Measurements from ENCODE around the gene EXOC1. TPM values are rescaled to one million over a fixed set of nuclear protein-coding genes. Genes with fewer than 3 reads are reported as not detected.

The EXOC1 gene
- total RNA-seq, 1 donor from 2014 or later = 102 TPM

DNA sequence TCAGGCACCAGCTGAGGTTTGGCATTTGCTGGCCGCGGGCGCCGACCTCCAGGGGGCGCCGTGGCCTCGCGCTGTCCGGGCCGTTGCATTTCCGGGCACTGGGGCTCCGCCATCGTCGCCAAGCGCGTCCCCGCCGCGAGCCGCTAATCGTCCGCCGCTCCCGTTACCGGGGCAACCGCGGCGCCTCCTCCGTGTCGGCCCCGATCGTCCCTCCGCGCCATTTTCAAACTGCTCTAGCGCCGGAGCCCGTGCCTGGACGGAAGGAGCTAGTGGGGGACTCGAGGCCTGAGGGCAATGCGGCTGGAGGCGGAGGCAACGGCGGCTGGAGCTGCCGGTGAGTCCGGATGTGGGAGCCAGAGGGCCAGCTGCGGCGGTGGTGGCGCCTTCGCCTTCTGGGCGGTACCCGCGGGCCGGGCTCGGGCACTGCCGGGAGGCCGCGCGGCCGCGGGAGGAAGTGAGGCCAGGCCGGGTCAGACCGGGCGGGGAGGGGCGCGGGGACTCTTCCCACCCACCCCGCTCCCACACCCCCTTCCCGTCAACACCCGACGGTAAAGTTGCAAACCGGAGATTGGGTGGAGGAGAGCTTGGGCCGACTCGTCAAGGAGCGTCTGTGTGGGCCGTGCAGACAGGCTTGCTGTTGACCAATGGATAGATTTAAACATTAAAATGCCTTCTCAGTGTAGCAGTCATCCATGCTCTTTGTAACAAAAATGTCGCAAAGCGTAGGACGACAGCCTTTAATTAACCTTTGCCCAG lies 95.5 kb downstream of the EXOC1 start, which contains the start of gene CEP135:
CEP135 (plus strand) TSS at position 220 of the 756 bp plus-strand sequence. CDS start 3,186 bp downstream, outside the sequence.
- Mint-ChIP-seq H3K9me3 (ENCODE audit: unreplicated experiment) (peaks cover 2% of the 10 kb centered on the region), H3K27ac (ENCODE audit: unreplicated experiment) (peak within 1 kb of the TSS; percentile 82), H3K36me3 (ENCODE audit: unreplicated experiment) (no peaks in the 10 kb centered on the region), H3K27me3 (ENCODE audit: unreplicated experiment) (peaks cover 2% of the 10 kb centered on the region), H3K4me3 (ENCODE audit: unreplicated experiment) (peak within 1 kb of the TSS; percentile 89), H3K4me1 (ENCODE audit: low read depth, unreplicated experiment) (peaks cover 11% of the 10 kb centered on the region)
- TF ChIP-seq, protein P1, sequence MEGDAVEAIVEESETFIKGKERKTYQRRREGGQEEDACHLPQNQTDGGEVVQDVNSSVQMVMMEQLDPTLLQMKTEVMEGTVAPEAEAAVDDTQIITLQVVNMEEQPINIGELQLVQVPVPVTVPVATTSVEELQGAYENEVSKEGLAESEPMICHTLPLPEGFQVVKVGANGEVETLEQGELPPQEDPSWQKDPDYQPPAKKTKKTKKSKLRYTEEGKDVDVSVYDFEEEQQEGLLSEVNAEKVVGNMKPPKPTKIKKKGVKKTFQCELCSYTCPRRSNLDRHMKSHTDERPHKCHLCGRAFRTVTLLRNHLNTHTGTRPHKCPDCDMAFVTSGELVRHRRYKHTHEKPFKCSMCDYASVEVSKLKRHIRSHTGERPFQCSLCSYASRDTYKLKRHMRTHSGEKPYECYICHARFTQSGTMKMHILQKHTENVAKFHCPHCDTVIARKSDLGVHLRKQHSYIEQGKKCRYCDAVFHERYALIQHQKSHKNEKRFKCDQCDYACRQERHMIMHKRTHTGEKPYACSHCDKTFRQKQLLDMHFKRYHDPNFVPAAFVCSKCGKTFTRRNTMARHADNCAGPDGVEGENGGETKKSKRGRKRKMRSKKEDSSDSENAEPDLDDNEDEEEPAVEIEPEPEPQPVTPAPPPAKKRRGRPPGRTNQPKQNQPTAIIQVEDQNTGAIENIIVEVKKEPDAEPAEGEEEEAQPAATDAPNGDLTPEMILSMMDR (IDR thresholded peaks at IDR 0.05; ENCODE audit: partially characterized antibody, unreplicated experiment) = peak; percentile 97
- peak; percentile 99 for DNase-seq

DNA sequence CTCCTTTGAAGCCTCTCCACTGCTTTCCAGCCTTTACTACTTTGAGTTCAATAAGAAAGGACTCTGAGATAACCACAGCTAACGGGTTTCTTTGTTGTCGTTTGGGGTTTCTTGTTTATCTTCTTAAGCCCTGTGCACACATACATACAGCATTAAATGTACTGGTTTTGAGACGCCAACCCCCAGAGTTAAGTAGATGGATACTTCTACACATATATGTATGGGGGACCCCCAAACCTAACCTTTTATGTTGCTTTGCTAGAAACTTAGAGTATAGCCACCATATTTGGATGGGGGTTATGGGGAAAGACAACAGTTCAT lies 96.0 kb downstream of the EXOC1 start:
- Mint-ChIP-seq H3K27me3 (ENCODE audit: unreplicated experiment) (peaks cover 2% of the 10 kb centered on the region), H3K4me1 (ENCODE audit: low read depth, unreplicated experiment) (peaks cover 11% of the 10 kb centered on the region), H3K4me3 (ENCODE audit: unreplicated experiment) (peak overlapping the region; percentile 89), H3K36me3 (ENCODE audit: unreplicated experiment) (no peaks in the 10 kb centered on the region), H3K27ac (ENCODE audit: unreplicated experiment) (peak overlapping the region; percentile 82), H3K9me3 (ENCODE audit: unreplicated experiment) (peaks cover 2% of the 10 kb centered on the region)
- DNase-seq = no peak
- TF ChIP-seq, protein P1 (IDR thresholded peaks at IDR 0.05; ENCODE audit: partially characterized antibody, unreplicated experiment) = no peak

GRCh38 chr4:55951191-55951922 lies 97.9 kb downstream of the EXOC1 start:
- H3K4me1 Mint-ChIP-seq (ENCODE audit: low read depth, unreplicated experiment) = peaks cover 11% of the 10 kb centered on the region
- DNase-seq = no peak
- H3K36me3 Mint-ChIP-seq (ENCODE audit: unreplicated experiment) = no peaks in the 10 kb centered on the region
- peaks cover 2% of the 10 kb centered on the region for H3K27me3 Mint-ChIP-seq (ENCODE audit: unreplicated experiment)
- no peak overlapping the region for H3K27ac Mint-ChIP-seq (ENCODE audit: unreplicated experiment)
- H3K9me3 Mint-ChIP-seq (ENCODE audit: unreplicated experiment) = peaks cover 2% of the 10 kb centered on the region
- TF ChIP-seq, protein P1 (IDR thresholded peaks at IDR 0.05; ENCODE audit: partially characterized antibody, unreplicated experiment) = no peak
- H3K4me3 Mint-ChIP-seq (ENCODE audit: unreplicated experiment) = no peak overlapping the region

Other genes starting within 250 kb of the EXOC1 start
- gene NMU, start 217.3 kb upstream of the EXOC1 start, total RNA-seq (ENCODE audit: unreplicated experiment) = 9.4 TPM
- 0.83 TPM for gene EXOC1L, start 33.9 kb upstream of the EXOC1 start, total RNA-seq (ENCODE audit: unreplicated experiment)
- 4.2 TPM for gene CEP135, start 95.3 kb downstream of the EXOC1 start, total RNA-seq (ENCODE audit: unreplicated experiment)

All from glutamatergic neuron (in vitro differentiated cells).